Ecto neural progenitor cell (in vitro differentiated cells): ENCODE results near the gene ZNF783.
A peak's percentile ranks its signal among the peaks of the same experiment; 100 is the strongest.
"Not testable (repeated sequence)": the region's sequence is repeated elsewhere in the genome, so short reads cannot be mapped to it uniquely, and the experiment has no call there.

Source experiments
- DNase-seq: peaks from one replicate; pipeline ENCODE4 v3.0.0-alpha.2; 2018; ENCODE audit warnings: low spot score

The ZNF783 gene

GRCh38 chr7:149261829-149262617 lies at the start of gene ZNF783:
ZNF783 (plus strand) TSS chr7:149262196; CDS start chr7:149262334, 138 bp downstream.
- DNase-seq: peak; percentile 89

GRCh38 chr7:149214020-149214720 lies 47.8 kb upstream of the ZNF783 start:
- DNase-seq: no peak

DNA sequence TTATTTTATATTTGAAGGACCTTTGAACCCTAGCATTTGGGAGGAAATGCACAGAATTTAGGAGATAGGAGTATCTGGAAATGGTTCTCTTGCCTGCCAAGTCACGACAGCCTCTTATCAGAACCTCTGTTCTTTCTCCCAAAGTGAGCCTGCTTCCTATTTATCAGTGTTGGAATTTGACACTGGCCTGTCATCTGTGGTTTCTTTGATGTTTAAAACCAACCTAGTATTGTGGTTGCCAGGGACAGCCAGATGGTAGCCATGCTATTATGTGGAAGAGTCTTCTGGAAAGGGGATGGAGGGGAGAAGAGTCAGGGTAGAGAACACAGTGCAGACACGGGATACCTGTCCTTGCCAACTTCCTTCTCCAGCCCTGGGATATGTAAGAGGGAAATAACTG lies 45.6 kb upstream of the ZNF783 start:
- no peak for DNase-seq

GRCh38 chr7:149217570-149217969 lies 44.4 kb upstream of the ZNF783 start:
- DNase-seq: no peak

- no peak for DNase-seq
Observed at GRCh38 chr7:149218469-149219420, 43.3 kb upstream of the ZNF783 start.

DNA sequence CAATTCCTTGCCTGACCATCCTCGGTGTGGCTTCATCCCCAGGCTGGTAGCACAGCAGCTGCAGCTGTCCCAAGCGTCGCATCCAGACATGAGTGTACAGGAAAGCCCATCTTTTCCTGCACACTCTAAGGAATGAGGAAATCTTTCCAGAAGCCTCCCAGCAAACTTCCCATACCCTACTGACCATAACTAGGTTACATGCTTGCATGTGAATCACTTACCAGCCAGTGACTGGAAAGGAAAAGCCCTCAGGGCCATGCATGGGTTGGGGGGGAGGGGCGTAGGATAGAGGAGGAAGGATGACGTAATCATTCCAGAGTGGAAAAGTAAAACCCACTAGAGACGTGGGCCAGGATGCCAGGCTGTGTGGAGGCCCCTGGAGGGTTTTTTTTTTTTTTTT lies 41.5 kb upstream of the ZNF783 start:
- no peak for DNase-seq

GRCh38 chr7:149223176-149223575 lies 38.8 kb upstream of the ZNF783 start:
- DNase-seq: no peak

- DNase-seq: no peak
Observed at GRCh38 chr7:149223761-149224160, 38.2 kb upstream of the ZNF783 start.

DNA sequence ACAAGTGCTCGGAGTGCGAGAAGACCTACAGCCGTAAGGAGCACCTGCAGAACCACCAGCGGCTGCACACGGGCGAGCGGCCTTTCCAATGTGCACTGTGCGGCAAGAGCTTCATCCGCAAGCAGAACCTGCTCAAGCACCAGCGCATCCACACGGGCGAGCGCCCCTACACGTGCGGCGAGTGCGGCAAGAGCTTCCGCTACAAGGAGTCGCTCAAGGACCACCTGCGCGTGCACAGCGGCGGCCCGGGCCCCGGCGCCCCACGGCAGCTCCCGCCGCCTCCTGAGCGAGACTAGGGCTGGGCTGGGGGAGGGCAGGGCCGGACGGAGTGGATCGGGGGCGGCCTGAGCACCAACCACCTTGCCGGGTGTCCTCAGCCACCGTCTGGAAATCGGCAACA lies 37.6 kb upstream of the ZNF783 start:
- DNase-seq: no peak

DNA sequence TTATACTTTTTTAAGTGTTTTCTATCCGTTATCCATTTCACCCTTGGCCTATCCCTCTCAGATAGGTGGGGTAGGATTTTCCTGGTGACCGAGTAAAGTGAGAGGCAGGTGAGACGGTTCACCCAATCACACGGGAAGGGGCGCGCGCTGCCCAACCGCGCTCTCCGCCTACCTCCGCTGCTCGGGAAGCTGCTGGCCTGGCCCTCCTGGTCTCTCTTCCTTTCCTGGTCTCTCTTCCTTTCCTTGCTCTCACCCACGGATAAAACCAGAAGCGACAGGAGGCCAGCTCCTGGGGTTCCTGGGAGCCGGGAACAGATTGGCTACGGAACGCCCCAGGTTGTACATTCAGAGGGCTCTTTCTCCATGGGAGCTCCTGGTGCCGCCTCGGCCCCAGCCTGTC lies 36.9 kb upstream of the ZNF783 start:
- no peak for DNase-seq

GRCh38 chr7:149225656-149226055 lies 36.3 kb upstream of the ZNF783 start:
- DNase-seq: no peak

- not testable (repeated sequence) for DNase-seq
Observed at GRCh38 chr7:149226366-149226765, 35.6 kb upstream of the ZNF783 start.

- no peak for DNase-seq
Observed at GRCh38 chr7:149226840-149227494, 35.0 kb upstream of the ZNF783 start.

GRCh38 chr7:149228831-149229471 lies 33.0 kb upstream of the ZNF783 start:
- DNase-seq: no peak

GRCh38 chr7:149229526-149229925 lies 32.5 kb upstream of the ZNF783 start:
- DNase-seq: no peak

- DNase-seq: no peak
Observed at GRCh38 chr7:149232362-149232761, 29.6 kb upstream of the ZNF783 start.

DNA sequence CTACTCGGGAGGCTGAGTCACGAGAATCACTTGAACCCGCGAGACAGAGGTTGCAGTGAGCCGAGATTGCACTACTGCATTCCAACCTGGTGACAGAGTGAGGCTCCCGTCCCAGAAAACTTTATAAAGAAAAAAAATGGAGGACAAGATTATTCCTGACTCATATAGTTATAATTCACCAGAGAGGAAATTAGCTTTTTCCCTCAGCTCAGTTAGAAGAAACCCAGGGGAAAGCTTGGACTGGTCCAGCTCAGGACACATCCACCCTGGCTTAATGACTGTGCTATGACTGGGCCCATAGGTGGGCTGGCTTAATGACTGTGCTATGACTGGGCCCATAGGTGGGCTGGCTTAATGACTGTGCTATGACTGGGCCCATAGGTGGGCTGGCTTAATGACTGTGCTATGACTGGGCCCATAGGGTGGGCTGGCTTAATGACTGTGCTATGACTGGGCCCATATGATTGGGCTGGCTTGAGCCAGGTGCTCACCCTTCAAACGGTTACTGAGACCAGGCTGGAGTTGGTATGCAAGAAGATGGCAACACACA lies 28.3 kb upstream of the ZNF783 start:
- DNase-seq: not testable (repeated sequence)

GRCh38 chr7:149237502-149237901 lies 24.5 kb upstream of the ZNF783 start:
- no peak for DNase-seq

GRCh38 chr7:149238051-149238450 lies 23.9 kb upstream of the ZNF783 start:
- no peak for DNase-seq

- DNase-seq: peak; percentile 94
Observed at GRCh38 chr7:149239345-149240143, 22.5 kb upstream of the ZNF783 start, which contains the start of gene ZNF212. ZNF212 (plus strand) TSS chr7:149239651; CDS start chr7:149239779, 128 bp downstream.
